GM19372 (cell line): ENCODE measurements around the gene ZNF236.
A peak's percentile ranks its signal among the peaks of the same experiment; 100 is the strongest.

Experiments used
- ATAC-seq: cut with Tn5 transposase; IDR thresholded peaks from one replicate; pipeline ENCODE4 v1.9.1; 2021; ENCODE audit warnings: mild to moderate bottlenecking, low read depth, moderate library complexity; ENCODE audit not compliant: unreplicated experiment

Gene ZNF236

DNA sequence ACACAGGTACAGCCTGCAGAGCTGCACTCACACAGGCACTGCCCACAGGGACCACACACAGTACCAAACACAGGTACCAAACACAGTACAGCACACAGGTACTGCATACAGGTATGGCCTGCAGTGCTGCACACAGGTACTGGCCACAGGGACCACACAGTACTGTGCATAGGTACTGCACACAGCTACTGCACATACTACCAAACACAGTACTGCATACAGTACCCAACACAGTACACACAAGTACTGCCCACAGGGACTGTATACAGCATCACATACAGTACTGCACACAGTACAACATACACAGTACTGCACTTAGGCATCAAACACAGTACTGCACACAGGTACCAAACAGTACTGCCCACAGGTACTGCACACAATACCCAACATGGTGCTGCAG, 74.3 kb downstream of the ZNF236 start:
- ATAC-seq = no peak

DNA sequence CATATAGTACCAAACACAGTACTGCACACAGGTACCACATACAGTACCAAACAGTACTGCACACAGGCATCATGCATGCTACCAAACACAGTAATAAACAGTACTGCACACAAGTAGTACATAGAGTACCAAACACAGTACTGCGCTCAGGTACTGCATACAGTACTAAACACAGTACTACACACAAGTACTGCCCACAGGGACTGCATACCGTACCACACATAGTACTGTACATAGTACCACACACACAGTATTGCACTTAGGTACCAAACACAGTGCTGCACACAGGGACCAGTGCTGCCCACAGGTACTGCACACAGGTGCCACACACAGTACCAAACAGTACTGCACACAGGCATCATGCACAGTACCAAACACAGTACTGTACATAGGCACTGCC, 74.9 kb downstream of the ZNF236 start:
- ATAC-seq = no peak

DNA sequence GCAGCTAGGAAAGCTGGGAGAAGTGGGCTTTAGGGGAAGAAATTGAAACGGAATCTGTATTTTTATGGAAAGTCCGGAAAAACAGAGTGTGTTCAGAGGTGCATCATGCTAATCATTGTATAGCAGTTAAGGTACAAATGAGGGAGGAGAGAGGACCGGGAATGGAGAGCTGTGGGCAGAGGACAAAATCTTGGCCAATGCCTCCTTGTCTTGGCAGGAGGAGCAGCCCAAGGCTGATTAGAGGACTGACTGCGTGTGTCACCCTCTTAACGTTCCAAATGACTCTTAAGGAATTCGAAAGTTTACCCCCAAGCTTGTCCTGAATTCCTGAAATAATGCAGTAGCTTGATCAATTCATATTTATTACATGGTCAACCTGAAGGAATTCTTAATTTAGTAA, 81.0 kb downstream of the ZNF236 start:
- ATAC-seq = no peak

DNA sequence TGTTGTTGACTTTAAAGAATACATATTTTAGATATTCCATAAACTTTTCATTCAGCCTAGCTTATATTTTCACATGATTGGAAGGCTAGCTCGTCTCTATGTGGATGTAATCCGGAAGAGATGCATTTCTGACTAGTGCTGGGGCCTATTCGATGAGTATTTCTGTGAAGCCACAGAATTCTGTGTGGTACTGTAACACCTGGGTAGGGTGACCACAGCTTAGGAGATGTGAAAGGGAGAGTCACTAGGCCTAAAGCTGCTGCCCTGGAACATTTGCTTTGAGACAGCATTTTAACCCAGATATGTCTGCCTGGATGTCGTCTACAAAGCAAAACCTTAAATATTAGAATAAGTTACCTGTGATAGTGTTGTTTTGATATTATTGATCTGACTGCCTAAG, 83.5 kb downstream of the ZNF236 start:
- ATAC-seq = no peak

DNA sequence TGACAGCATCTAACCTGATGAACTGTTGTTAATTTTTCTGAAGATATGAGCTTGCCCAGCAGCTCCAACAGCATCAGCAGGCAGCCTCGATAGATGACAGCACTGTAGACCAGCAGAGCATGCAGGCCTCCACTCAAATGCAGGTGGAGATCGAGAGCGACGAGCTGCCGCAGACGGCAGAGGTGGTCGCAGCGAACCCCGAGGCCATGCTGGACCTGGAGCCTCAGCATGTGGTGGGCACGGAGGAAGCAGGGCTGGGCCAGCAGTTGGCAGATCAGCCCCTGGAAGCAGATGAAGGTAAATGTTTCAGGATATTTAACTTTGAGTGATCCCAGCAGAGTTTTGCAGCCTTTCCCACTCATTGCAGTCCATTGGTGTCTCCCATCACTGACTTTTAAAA, 85.9 kb downstream of the ZNF236 start:
- ATAC-seq = no peak

DNA sequence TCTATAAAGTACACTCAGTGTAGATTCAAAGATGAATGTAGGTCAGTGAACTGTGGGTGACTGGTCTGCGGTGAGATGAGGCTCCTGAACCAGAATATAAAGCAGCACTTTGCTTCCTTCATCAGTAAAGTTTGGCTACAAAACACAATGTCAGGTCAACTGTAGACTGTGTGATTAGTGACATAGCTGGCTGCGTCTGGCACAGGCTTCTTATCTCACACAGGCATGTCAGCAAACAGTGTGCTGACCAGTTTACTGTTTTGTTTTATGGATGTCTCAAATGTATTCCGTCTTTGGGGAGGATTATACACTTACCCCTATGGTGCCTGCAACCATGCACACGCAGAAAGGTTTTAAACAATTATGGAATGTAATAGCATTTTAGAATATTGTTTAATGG, 87.1 kb downstream of the ZNF236 start:
- ATAC-seq = no peak

DNA sequence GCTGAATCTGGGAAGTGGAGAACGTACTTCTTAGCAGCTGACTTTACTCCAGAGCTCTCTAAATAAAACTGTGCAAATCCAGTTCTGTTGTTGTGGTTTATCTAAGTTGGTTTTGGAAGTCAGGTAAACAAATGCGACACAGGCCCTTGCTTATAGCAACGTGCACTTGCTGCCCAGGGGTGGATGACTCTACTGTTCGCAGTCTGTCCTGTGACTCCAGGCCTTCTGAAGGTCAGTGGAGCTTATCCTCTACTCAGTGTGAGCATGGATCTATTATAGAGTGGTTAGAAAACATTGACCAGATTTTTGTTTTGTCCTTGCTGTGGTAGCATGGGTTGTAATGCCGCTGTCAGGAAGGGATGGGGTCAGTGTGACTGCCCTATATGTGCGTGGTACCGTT, 89.1 kb downstream of the ZNF236 start:
- no peak for ATAC-seq

DNA sequence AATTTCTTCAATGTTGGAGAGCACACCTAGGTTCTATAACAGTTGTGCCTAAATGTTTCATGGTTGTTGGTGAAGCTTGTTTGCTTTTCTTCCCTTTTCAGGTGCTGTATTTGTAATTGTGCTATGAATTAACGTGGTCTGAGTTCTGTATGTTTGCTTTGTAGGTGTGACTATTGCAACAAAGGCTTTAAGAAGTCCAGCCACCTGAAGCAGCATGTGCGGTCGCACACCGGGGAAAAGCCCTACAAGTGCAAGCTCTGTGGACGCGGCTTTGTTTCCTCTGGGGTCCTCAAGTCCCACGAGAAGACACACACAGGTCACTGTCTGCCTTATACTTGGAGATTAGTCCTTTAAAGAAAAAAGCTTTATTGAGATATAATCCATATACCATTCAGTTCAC, 91.2 kb downstream of the ZNF236 start:
- no peak for ATAC-seq

DNA sequence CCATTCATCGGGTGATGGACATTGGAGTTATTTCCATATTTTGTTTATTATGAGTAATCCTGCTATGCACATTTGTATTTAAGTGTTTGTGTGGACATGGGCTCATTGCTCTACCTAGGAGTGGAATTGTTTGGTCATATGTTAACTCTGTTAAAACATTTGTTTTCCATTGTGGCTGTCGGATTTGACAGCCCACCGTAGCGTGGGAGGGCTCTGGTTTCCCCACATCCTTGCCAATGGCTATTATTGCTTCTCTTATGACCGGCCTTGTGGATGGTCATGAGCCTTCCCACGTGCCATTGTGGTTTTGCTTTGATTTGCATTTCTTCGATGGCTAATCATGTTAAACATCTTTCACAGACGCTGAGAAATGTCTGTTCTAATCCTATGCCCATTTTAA, 92.0 kb downstream of the ZNF236 start:
- peak; percentile 81 for ATAC-seq

DNA sequence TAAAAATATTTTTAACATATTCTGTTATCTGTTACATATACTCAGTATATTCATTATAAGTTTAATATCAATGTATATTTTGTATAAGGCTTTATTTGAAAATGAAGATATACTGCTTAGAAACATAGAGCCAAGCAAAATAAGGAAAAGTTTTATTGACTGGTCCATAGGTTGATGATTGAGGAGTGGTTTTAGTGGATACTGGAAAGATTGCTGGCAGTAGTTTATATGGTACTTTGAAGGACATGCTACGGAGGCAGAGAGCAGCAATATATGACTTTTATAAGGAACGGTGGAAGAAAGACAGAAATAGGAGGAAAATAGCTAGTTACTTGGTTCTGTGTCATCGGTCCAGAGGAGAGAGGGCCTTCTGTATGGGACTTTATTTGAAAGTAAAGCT, 92.4 kb downstream of the ZNF236 start:
- ATAC-seq = no peak

DNA sequence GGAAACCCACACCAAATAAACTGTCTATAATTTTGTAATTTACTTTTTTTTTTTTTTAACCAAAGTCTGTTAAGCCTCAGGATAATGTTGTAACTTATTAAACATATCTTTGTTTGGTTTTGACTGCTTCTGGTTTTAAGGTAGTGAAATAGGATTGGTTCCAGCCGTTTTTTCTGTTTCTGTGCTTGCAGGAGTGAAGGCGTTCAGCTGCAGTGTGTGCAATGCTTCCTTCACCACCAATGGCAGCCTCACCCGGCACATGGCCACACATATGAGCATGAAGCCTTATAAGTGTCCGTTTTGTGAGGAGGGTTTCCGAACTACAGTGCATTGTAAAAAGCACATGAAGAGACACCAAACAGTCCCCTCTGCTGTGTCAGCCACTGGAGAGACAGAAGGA, 93.1 kb downstream of the ZNF236 start:
- ATAC-seq = no peak

DNA sequence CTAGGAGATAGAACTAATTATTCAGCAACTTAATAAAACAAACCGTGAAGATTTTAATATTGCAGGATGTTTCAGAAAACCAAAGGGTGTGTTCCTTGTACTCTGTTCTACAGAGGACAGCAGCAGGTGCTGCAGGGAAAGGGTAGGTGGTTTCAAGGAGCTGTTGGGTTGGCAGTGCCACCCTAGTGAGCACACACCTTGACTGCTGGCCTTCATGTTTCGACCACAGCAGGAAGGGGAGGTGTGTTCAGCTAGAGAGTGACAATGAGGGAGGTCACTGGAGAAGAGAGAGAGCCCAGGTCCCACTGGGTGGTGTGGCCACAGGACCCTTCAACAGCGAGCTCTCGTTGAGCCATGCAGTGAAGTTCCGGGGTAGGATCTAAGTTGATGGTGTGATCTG, 98.6 kb downstream of the ZNF236 start:
- no peak for ATAC-seq

DNA sequence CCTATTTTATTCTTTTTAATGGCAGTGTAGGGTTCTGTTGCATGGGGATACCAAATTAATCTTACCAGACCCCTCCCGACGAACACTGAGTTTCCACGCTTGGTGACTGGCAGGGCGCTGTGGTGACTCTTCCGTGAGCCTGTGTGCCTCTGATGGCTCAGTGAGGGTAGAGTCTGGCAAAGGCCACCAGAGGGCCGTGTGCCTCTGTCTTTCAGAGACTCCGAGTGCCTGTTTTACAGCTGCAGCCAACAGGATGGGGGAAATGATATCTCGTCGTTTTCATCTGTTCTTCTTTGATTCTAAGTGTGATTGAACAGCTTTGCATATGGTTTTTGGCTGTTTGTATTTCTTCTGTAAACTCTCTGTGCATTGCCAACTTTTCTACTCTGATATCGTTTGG, 99.8 kb downstream of the ZNF236 start:
- peak; percentile 100 for ATAC-seq

DNA sequence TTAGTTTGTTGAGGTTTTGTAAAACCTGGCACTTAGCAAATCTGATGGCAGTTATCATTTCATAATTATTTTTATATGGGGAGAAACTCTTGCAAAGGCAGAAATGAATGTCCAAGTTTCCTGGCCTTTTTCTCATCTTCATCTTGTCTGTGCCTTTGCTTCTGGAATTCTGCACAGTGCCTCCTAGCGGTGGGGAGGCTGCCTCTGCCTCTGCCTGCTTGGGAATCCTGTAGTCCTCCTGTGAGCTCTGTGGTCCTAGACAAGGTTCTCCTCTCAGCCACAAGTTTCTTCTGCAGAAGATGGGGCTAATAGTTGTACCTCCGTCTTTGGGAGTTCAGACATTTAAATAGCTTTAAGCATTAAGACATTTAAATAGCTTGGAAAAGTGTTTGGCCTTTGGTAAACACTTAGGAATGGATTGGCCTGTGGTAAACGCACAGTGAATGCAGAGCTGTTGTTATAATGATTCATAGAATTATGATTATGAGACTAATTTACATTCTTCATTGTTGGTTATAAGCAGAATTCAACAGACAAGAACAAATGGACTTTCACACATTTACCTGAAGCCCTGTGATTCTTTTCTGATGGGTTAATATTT, 101.2 kb downstream of the ZNF236 start:
- no peak for ATAC-seq

DNA sequence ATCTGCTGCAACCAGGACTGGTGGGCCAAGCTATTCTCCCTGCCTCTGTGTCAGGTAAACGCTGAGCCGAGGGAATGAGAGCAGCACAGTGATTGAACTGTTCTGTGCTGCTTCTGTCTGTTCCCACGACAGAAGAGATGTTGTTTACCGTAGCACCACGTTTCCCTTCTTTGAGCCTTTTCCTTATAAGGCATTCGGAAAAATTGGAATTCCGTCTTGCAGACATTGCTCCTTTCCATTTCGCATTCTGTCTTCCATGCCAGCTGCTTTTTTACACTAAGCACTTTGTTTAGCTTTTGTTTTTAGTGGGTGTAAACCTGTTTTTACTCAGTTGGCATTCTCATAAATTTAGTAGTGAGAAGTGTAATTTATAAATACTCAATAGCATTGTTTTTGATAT, 103.1 kb downstream of the ZNF236 start:
- no peak for ATAC-seq

DNA sequence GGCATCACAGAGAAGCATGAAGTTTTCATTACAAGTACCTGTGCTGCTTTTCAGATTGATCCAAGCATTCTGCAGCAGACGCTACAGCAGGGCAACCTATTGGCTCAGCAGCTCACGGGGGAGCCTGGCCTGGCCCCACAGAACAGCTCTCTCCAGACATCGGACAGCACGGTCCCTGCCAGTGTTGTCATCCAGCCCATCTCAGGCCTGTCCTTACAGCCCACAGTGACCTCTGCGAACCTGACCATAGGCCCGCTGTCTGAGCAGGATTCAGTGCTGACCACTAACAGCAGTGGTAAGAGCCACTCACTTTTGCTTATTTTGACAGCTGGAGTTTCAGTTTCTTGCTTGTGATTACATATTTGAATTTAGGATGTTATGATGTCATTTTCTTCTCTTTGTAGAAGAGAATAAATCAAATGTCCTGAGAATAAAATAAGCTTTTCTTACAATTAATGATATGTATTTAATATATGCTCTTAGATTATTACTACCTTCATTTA, 104.9 kb downstream of the ZNF236 start:
- no peak for ATAC-seq

DNA sequence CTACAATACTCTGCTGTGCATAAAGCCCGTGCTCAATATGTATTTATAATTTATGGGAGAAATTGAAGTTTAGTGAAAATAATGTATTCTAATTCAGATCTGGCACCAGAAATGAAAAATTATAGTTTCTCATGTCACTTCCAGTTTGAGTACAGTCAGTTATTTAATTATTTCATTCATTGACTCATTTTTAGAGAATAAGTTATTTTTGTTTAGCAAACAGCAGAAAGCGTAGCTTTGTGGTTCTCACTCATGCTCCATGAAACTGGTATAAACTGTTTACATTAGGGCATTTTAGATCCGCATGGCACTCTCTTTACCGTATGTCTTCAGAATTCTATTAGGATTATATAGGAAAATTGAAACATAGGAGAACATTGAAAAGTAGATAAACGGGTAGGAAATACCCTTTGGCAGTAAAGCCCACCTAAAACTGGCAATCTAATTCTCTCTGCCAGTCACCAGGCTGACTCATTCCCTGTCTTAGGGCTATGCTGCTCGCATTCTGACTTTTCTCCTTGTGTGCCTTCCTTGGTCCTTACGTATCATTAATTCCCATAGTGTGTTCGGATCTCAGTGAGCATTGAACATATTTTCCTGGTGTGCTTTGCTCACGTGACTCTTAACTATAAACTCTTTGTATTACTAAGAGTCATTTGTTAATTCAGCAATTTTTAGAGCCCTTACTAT, 106.0 kb downstream of the ZNF236 start:
- ATAC-seq = no peak

DNA sequence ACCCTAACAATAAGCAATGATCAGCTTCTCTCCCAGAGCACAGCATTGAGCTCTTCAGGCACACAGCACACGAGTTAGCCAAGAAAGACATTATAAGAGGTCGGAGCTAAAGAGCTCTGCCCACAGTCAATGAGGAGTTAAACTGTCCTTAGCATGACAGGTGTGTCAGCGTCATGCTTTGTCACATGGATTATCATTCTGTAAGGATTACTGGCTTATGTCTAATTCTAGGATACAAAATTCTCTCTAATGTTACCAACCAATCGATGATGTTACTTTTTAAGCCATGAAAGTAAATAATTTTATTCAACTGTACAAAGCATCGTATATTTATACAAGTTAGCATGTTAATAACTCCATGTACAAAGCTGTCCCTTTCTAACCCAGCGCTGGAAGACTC, 108.8 kb downstream of the ZNF236 start:
- ATAC-seq = no peak

DNA sequence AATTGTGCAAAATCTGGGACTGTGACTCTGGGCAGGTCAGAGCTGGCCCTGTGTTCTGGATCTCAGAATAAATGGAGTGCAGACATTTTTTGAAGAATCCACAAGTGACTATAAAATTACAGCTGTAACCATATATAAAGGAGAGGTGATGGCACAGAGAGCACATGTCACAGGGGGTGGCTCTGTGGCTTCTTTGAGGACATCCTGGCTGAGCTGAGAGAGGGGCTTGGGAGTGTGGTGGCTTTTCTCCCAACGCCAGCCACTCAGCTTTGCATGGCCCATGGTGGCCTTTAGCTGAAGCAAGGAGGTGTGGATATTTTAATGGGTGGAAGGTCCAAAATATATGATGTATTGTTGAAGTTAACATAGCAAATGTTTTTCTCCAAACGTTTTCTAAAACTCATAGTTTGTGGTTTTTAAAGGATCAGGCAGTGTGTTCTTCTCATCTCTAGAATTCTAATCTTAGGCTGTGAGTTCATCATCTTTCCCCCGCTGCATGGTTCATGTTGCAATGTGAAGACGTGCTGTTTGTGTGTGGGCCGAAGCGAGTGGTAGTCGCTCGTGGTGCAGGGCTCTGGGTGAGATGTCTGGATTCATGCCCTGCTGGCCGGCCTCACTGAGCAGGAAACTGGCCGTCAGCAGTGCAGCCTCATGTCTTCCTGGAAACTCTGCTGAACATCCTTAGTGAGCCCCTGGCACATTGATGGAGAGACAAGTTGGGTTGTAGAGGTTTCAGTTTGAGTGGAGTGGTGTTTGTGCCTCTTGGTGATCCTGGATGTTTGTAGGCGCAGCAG, 109.9 kb downstream of the ZNF236 start:
- ATAC-seq = no peak

DNA sequence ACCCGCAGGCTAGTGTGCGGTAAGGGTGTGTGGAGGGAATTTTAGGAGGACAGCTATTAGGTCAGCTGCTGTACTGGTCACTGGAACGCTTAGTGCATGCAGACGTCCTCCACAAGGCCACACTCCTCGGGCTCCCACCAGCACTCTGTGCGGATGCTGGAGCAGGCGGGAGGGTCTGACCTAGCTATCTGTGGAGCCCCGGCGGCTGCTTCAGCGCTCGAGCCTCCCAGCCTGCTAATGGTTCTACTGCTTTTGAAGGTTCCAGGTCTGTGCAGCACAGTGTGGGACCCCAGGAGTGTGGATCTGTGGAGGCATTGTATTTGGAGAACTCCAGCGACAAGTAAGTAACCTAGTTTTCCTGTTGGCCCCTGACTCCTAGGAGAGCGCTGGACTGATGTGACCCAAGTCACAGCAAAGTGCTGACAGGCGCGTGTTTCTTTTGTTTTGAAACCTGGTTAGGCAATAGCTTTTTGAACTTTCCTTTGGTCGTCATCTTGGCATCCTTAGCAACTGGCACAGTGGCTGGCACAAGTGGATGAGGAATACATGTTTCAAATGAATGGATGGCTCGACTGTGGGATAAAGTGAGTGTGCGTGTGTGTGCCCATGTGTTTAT, 113.5 kb downstream of the ZNF236 start:
- no peak for ATAC-seq

DNA sequence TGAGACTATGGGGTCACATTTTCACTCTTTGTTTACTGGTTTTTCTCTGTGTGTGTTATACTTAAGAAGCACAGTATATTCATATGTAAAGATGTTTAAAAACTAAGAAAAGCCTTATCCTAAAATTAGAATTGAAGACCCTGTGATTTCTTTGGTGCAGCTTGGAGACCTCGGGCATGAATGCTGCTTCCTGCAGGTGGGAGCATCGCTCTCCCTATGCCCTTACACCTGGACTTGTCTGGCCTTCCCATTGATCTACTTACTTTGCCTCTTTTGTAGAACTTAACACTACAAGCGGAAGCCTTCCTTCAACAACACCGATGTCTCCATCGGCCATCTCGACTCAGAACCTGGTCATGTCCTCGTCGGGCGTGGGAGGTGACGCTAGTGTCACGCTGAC, 114.5 kb downstream of the ZNF236 start:
- ATAC-seq = no peak
